B cell (primary cell): ENCODE measurements around the gene ZNF772. TPM values are rescaled to one million over a fixed set of nuclear protein-coding genes. Genes with fewer than 3 reads are reported as not detected.

Experiments used
- ATAC-seq: fragments of 200-7000 bp; cut with Tn5 transposase; one replicate; pipeline ENCODE4 v1.10.0; 2021; ENCODE audit warnings: low read depth, mild to moderate bottlenecking, moderate number of reproducible peaks, moderate library complexity
- CTCF ChIA-PET: fragments of 350-600 bp; sonication (Branson Sonifier 250); formaldehyde crosslinking; loops from one replicate; lab custom pipeline; 2021; ENCODE audit warnings: antibody characterized with exemption, inconsistent platforms; lab: Charles Lee
- POLR2A ChIA-PET: fragments of 350-600 bp; sonication (Branson Sonifier 250); formaldehyde crosslinking; loops from one replicate; lab custom pipeline; 2021; ENCODE audit warnings: antibody characterized with exemption; lab: Charles Lee
- DNase-seq: peaks from one replicate; pipeline ENCODE4 v3.0.0; 2013
- H2AFZ ChIP-seq: 2 replicates; pipeline ENCODE4 v1.6.1; 2012; ENCODE audit warnings: mild to moderate bottlenecking, low read depth, low read length; ENCODE audit not compliant: insufficient read depth, poor library complexity, severe bottlenecking
- H3K27ac ChIP-seq, 2 donors: 1 replicate in 1 of 2; 2 replicates in 1 of 2; pipeline ENCODE4 v1.5.1; 2012 to 2013; ENCODE audit warnings: low read length in 2 of 2, mild to moderate bottlenecking in 2 of 2, moderate library complexity in 1 of 2
- H3K27me3 ChIP-seq, 4 experiments: fragments of 200-600 bp in 1 of 4; sonication (generic) in 1 of 4; replicated peaks in 1 of 4; 1 replicate in 2 of 4; 2 replicates in 2 of 4; pipeline versions ENCODE4 v1.6.1 to v1.7.0; 2013 to 2016; ENCODE audit warnings: low read length in 3 of 4, mild to moderate bottlenecking in 2 of 4, mixed read lengths in 1 of 4, moderate library complexity in 1 of 4; ENCODE audit not compliant: insufficient read depth in 4 of 4, control insufficient read depth in 3 of 4; ENCODE audit errors: control extremely low read depth in 1 of 4
- H3K36me3 ChIP-seq, 2 experiments: replicated peaks in 1 of 2; 1 replicate in 1 of 2; 2 replicates in 1 of 2; pipeline versions ENCODE4 v1.6.1 to v1.7.1; 2013; ENCODE audit warnings: low read length in 1 of 2; ENCODE audit not compliant: insufficient read depth in 2 of 2, control insufficient read depth in 1 of 2; ENCODE audit errors: control extremely low read depth in 1 of 2, extremely low read depth in 1 of 2
- H3K4me1 ChIP-seq, 2 donors: fragments of 200-600 bp in 1 of 2; sonication (generic) in 1 of 2; 1 replicate in 1 of 2; 2 replicates in 1 of 2; pipeline versions ENCODE4 v1.5.1 to v1.6.1; 2013 to 2017; ENCODE audit warnings: low read length in 2 of 2; ENCODE audit not compliant: control insufficient read depth in 2 of 2, insufficient read depth in 2 of 2
- H3K4me2 ChIP-seq: replicated peaks from 2 replicates; pipeline ENCODE3; 2012; ENCODE audit warnings: mild to moderate bottlenecking, low read depth, low read length; ENCODE audit not compliant: poor library complexity, severe bottlenecking
- H3K4me3 ChIP-seq, 5 experiments: fragments of 200-600 bp in 1 of 5; sonication (generic) in 1 of 5; 1 replicate in 3 of 5; 2 replicates in 2 of 5; pipeline versions ENCODE4 v1.5.1 to v1.7.0; 2011 to 2016; ENCODE audit warnings: low read length in 4 of 5, mild to moderate bottlenecking in 4 of 5, low read depth in 2 of 5, control low read depth in 1 of 5, moderate library complexity in 1 of 5; ENCODE audit not compliant: insufficient read depth in 1 of 5; ENCODE audit errors: control extremely low read depth in 1 of 5, extremely low read depth in 1 of 5
- H3K79me2 ChIP-seq: fragments of 200-600 bp; sonication (generic); one replicate; pipeline ENCODE4 v1.6.0; 2016; ENCODE audit warnings: low read length; ENCODE audit not compliant: control insufficient read depth, insufficient read depth
- H3K9ac ChIP-seq: fragments of 200-600 bp; sonication (generic); 2 replicates; pipeline ENCODE4 v1.6.1; 2017; ENCODE audit warnings: mild to moderate bottlenecking, low read length, moderate library complexity
- H3K9me3 ChIP-seq, 3 donors: one replicate each; pipeline versions ENCODE4 v1.6.1 to v1.7.1; 2013; ENCODE audit warnings: low read length in 2 of 3; ENCODE audit not compliant: control insufficient read depth in 2 of 3, insufficient read depth in 1 of 3; ENCODE audit errors: control extremely low read depth in 1 of 3
- H4K20me1 ChIP-seq: 2 replicates; pipeline ENCODE4 v1.6.0; 2012; ENCODE audit warnings: mild to moderate bottlenecking, low read length; ENCODE audit not compliant: insufficient read depth, control insufficient read depth, poor library complexity, severe bottlenecking
- H3K27ac Mint-ChIP-seq: one replicate; pipeline ENCODE4 v1.8.0; 2021; ENCODE audit warnings: mixed read lengths
- H3K27me3 Mint-ChIP-seq: one replicate; pipeline ENCODE4 v1.8.0; 2021; ENCODE audit warnings: mixed read lengths
- H3K4me1 Mint-ChIP-seq: one replicate; pipeline ENCODE4 v1.8.0; 2021; ENCODE audit warnings: mixed read lengths
- H3K4me3 Mint-ChIP-seq: one replicate; pipeline ENCODE4 v1.8.0; 2021; ENCODE audit warnings: mixed read lengths
- H3K9me3 Mint-ChIP-seq: one replicate; pipeline ENCODE4 v1.8.0; 2022; ENCODE audit warnings: mixed read lengths; ENCODE audit not compliant: insufficient read depth
- EZH2 ChIP-seq: IDR thresholded peaks from 2 replicates; pipeline ENCODE4 v1.6.1; 2012; ENCODE audit warnings: borderline replicate concordance, low read depth, mild to moderate bottlenecking, moderate library complexity, low read length; ENCODE audit not compliant: insufficient read depth, poor library complexity, severe bottlenecking
- WGBS: methylation state at CpG from one replicate; pipeline ENCODE4 v1.1.5; 2013; ENCODE audit warnings: missing lambda C conversion rate; ENCODE audit not compliant: insufficient coverage; 5-methylcytosine and 5-hydroxymethylcytosine counted together
- intact Hi-C: fragments of 100-400 bp; cut with micrococcal nuclease; formaldehyde crosslinking; loops from one replicate; pipeline ENCODE4 v1.10.0; 2022
- polyA plus RNA-seq: library from polyadenylated mRNA; depleted of rRNA; stranded (reverse); fragments of >200 nt; gene quantifications from 2 replicates; pipeline ENCODE4 v1.2.3, GENCODE V29; 2012
- total RNA-seq, 2 donors: library from RNA; stranded (reverse); fragments of 120-200 nt in 1 of 2; gene quantifications; 1 replicate in 1 of 2; 2 replicates in 1 of 2; pipeline versions ENCODE4 v1.2.3 to v1.2.4, GENCODE V29; 2013 to 2022
- TF ChIP-seq, protein P1 (sequence below): fragments of 200-600 bp; IDR thresholded peaks from one replicate; pipeline ENCODE4 v1.8.0; 2022; ENCODE audit warnings: antibody characterized with exemption, mild to moderate bottlenecking

ZNF772 gene
- total and polyA plus RNA-seq, 2 donors (not counting 1 experiment from before 2014, with no cell fraction given) = 2.2 to 27.4 TPM

DNA sequence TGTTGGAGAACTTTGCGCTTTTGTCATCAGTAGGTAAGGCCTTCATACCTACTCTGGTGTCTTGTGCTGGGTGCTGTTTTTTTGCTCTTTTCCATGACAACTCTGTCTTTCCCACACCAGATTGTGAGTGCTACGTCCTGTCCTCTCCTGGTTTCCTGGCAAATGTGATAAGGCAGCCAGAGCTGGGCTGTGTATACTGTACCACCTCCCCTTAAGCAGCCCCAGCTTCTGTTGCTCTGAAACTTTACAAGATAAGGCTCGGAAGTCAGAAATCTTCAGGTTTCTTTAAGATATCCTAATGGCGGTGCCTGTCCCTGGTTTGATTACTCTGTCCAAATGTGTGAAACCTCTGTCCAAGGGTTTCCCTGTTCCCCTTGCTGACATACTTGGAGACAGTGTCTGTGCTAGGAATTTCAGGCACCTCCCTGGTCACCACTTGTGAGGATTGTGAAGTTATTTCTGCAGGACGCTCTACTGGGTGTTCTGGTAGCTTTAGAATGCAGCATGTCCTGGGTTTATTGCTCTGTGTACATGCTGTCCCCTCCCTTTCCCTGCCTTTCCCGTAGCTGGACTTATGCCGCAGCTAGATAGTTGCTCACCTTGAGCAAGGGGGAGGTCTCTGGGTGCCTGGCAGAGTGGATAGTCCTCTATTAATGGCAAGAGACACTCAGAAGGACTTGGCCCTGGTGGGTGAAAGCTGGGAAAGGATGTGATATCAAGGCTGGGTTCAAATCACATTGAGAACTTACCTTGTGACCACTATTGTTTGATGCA is 35.2 kb downstream of the ZNF772 start:
- 100% methylated on average over 5 of the region's 7 CpGs for WGBS
- ChIA-PET POLR2A (no interaction called here), CTCF (interaction anchor here (1.2 kb wide), 1 partner anchor 8 kb away, joined by 4 read pairs; no protein-coding TSS in a partner anchor)
- DNase-seq (no peak), ATAC-seq (no peak)
- Mint-ChIP-seq H3K27me3 (no peaks in the 10 kb centered on the region), H3K9me3 (peaks cover 7% of the 10 kb centered on the region), H3K4me3 (no peak overlapping the region), H3K27ac (no peak overlapping the region), H3K4me1 (peaks cover 11% of the 10 kb centered on the region)
- Histone ChIP-seq H3K4me3 (no peak overlapping the region), H4K20me1 (no peaks in the 10 kb centered on the region), H3K36me3 (peaks cover 6 to 30% of the 10 kb centered on the region in 2 experiments), H3K4me2 (no peak overlapping the region), H3K27ac (no peak overlapping the region), H3K79me2 (peaks cover 54% of the 10 kb centered on the region), H3K27me3 (no peaks in the 10 kb centered on the region), H2AFZ (no peak overlapping the region), H3K9ac (no peak overlapping the region), H3K4me1 (peaks cover 0 to 4% of the 10 kb centered on the region in 2 donors), H3K9me3 (peaks cover 0 to 35% (median 22%) of the 10 kb centered on the region in 3 donors)
- intact Hi-C loops = no loop called here
- TF ChIP-seq, protein P1, sequence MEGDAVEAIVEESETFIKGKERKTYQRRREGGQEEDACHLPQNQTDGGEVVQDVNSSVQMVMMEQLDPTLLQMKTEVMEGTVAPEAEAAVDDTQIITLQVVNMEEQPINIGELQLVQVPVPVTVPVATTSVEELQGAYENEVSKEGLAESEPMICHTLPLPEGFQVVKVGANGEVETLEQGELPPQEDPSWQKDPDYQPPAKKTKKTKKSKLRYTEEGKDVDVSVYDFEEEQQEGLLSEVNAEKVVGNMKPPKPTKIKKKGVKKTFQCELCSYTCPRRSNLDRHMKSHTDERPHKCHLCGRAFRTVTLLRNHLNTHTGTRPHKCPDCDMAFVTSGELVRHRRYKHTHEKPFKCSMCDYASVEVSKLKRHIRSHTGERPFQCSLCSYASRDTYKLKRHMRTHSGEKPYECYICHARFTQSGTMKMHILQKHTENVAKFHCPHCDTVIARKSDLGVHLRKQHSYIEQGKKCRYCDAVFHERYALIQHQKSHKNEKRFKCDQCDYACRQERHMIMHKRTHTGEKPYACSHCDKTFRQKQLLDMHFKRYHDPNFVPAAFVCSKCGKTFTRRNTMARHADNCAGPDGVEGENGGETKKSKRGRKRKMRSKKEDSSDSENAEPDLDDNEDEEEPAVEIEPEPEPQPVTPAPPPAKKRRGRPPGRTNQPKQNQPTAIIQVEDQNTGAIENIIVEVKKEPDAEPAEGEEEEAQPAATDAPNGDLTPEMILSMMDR = no peak
- TF ChIP-seq EZH2 = no peak

DNA sequence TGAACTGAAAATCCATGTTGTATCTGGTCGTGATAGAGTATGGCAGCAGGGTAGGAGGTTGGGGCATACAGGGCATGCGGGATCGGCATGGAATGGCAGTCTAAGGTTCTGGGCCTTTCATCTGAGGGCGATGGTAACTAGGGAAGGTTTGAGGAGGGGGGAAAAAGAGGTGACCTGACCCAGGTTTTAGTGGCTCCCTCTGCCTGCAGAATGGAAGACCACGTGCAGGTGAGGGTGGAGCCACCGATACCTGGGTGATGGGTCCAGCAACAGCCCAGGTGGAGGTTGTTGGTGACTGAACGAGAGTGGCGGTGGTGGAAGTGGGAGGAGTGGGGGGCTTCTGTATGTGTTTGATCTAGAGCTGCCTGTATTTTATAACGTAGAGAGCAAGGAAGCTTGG is 38.4 kb downstream of the ZNF772 start:
- H3K9me3 Mint-ChIP-seq = peaks cover under 1% of the 10 kb centered on the region
- no peak overlapping the region for H2AFZ ChIP-seq
- H3K4me3 Mint-ChIP-seq = no peak overlapping the region
- no peak overlapping the region for H3K9ac ChIP-seq
- H3K36me3 ChIP-seq = peaks cover 5 to 17% of the 10 kb centered on the region in 2 experiments
- peaks cover 35% of the 10 kb centered on the region for H3K4me1 Mint-ChIP-seq
- intact Hi-C loops = loop anchor here (5.0 to 10.0 kb wide), 2 partner anchors 376 to 1047 kb away; partner anchors contain the start of genes ZNF552 and ZNF582
- no peaks in the 10 kb centered on the region for H3K27me3 Mint-ChIP-seq
- no peaks in the 10 kb centered on the region for H3K27me3 ChIP-seq
- H3K27ac ChIP-seq = no peak overlapping the region
- WGBS = 97% methylated on average over 8 of the region's 9 CpGs
- no peaks in the 10 kb centered on the region for H4K20me1 ChIP-seq
- H3K79me2 ChIP-seq = peaks cover 74% of the 10 kb centered on the region
- CTCF ChIA-PET = interaction anchor here (1.2 kb wide), 1 partner anchor 16 kb away, joined by 3 read pairs; no protein-coding TSS in a partner anchor
- no peak overlapping the region for H3K4me3 ChIP-seq
- peaks cover 17 to 21% of the 10 kb centered on the region in 2 donors for H3K4me1 ChIP-seq
- POLR2A ChIA-PET = no interaction called here
- no peak overlapping the region for H3K4me2 ChIP-seq
- peaks cover 0 to 24% (median 6%) of the 10 kb centered on the region in 3 donors for H3K9me3 ChIP-seq
- no peak for ATAC-seq
- TF ChIP-seq, protein P1 = no peak
- TF ChIP-seq EZH2 = no peak
- DNase-seq = no peak
- no peak overlapping the region for H3K27ac Mint-ChIP-seq
